AG20443 (cell line): Measurements from ENCODE around the gene COLEC12.
A peak's percentile ranks its signal among the peaks of the same experiment; 100 is the strongest.
"Not testable (repeated sequence)": the region's sequence is repeated elsewhere in the genome, so short reads cannot be mapped to it uniquely, and the experiment has no call there.

Experiments used
- DNase-seq: peaks from one replicate; pipeline ENCODE4 v3.0.0; 2012; ENCODE audit warnings: low spot score, mixed read lengths

Gene COLEC12

DNA sequence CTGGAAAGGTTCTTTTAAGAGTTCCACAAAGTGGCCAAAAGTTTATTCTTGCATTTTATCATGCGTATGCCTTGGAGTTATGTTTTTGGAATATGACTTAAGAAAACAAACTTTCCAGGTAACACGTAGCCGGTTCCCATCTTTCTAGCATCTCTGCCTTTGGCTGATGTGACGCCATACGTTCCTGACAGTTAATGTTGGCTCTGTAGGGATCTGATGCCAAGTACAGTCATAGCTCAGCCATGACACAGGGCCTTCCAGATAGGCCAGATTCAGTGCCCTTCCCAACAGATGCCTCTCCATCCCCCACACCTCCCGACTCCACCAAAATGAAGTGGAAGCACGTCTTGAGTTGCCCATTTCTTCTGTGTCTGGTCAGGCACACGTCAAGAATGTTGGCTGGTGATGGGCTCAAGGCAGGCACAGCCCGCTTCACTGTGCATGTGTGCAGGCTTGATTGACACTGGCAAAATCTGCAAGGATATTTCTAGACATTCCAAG lies 181.7 kb downstream of the COLEC12 start:
- no peak for DNase-seq

GRCh38 chr18:317618-318017 lies 182.9 kb downstream of the COLEC12 start:
- no peak for DNase-seq

GRCh38 chr18:316393-316792 lies 184.1 kb downstream of the COLEC12 start:
- DNase-seq: no peak

DNA sequence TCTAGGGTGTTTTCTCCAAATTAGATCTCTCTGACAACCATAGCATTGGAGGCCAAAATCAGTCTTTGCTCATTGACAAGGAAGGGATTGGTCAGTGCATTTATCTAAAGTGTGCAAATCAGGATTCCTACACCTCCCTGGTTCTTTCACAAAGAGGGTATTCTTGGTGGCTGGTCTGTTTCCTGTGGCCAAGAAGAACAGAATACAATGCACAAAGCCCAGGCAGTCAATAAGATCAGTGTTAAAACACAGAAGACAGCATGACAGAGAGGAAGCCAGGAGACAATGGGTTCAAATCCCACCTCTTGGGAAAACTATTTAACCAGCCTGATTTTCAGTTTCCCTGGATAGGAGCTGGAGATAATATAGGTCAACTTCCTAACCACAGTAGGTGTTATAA lies 186.6 kb downstream of the COLEC12 start:
- DNase-seq: no peak

GRCh38 chr18:312415-312814 lies 188.1 kb downstream of the COLEC12 start:
- no peak for DNase-seq

DNA sequence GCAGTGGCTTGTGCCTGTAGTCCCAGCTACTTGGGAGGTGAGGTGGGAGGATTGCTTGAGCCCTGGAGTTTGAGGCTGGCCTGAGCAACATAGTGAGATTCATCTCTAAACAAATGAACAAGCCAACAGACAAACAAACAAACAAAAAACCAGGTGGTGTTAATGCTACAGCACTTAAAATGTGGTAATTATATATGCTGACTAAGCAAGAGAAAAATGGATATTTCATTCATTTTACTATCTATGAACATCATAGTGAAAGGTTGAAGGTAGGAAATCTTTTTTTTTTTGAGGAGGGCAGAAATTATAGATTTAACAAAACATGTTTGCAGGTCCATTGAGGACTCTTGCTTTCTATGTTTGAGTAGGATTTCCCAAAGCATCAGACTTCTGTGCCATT lies 190.5 kb downstream of the COLEC12 start:
- no peak for DNase-seq

DNA sequence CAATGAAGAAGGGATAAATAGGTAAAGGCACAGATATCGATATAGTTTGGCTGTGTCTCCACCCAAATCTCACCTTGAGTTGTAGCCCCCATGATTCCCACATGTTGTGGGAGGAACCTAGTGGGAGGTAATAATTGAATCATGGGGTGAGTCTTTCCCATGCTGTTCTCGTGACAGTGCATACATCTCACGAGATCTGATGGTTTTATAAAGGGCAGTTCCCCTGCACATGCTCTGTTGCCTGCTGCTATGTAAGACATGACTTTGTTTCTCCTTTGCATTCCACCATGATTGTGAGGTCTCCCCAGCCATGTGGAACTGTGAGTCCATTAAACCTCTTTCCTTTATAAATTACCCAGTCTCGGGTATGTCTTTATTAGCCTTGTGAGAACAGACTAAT lies 192.4 kb downstream of the COLEC12 start:
- DNase-seq: not testable (repeated sequence)

DNA sequence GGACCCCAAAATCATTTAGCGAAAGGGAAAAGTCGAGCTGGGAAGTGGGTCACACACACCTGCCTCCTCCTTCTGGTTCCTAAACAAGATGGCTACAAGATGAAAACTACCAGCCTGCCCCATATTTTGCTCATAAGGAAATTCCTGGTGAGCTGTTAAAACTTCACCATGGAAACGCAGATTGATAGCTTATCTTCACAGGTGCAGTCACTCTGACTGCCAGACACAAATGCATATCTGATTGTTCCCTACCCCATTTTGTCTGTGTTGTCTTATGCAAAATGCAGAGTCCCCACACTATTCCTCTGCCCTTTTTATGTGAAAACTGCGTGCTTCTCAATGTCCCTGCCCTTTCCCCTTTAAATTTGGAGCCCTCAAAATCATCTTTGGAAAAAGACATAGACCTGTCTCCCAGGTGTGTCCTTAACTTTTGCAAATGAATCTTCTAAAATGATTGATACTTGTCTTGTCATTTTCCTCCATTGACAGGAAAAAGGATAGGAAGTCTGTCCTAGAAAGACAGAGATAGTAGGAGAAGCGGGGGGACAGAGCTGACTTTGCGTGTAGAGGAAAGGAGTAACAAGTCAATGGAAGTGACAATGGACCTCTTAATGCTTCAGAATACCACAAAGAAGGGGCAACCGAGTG lies 193.8 kb downstream of the COLEC12 start:
- no peak for DNase-seq

GRCh38 chr18:305003-305501 lies 195.4 kb downstream of the COLEC12 start:
- DNase-seq: peak; percentile 62

GRCh38 chr18:303607-304006 lies 196.9 kb downstream of the COLEC12 start:
- no peak for DNase-seq

- DNase-seq: no peak
Observed at GRCh38 chr18:303011-303410, 197.5 kb downstream of the COLEC12 start.

- no peak for DNase-seq
Observed at GRCh38 chr18:302097-302496, 198.4 kb downstream of the COLEC12 start.

GRCh38 chr18:297936-298335 lies 202.6 kb downstream of the COLEC12 start:
- DNase-seq: peak; percentile 12

DNA sequence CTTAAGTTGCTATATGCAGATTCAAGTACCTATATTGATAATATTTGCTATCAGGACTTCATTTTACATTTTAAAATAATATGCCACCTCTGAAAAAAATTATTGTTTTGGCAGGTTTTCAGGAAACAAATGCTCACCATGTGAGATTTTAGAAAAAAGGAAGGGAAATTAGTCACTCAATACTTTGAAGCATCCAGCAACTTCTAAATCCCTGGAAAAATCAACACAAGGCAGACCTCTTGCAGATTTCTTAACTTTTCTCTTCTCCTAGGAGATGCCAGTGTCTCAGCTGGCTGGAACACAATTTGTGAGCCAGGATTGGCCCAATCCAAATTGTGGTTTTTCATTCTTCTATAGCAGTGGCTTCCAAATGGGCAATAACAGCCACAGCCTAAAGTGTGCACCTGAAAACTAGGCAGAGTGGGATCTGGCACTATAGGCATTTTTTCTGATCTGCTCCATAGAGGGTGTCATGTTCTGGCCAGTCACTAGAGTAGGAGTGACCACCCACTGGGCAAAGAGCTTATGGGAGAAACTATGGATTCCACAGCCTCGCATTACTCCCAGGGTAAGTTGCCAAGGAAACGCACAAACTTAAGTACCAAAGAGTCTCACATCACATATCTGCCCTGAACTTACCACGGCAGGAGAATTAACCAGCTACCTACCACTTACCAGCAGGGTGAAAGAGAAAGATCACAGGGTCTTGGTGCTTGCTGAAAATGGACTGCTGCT lies 204.6 kb downstream of the COLEC12 start:
- peak; percentile 44 for DNase-seq

DNA sequence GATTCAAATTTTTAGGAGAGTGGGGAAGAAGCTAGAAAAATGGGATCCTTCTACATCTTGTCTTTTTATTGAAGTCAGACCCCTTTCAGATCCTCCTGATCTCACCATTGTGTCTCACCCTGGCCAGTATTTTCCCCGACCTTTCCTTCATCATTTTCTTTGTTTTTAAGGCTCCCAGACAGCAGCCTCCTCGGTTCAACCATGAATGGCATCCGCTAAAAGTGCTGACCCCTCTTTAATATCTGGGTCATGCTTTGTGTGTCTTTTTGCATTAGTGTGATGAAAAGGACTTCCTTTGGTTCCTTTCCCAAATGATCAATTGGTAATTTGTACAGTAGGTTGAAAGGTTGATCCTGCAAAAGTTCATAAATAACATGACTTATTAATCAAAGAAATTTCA lies 205.9 kb downstream of the COLEC12 start:
- DNase-seq: no peak

DNA sequence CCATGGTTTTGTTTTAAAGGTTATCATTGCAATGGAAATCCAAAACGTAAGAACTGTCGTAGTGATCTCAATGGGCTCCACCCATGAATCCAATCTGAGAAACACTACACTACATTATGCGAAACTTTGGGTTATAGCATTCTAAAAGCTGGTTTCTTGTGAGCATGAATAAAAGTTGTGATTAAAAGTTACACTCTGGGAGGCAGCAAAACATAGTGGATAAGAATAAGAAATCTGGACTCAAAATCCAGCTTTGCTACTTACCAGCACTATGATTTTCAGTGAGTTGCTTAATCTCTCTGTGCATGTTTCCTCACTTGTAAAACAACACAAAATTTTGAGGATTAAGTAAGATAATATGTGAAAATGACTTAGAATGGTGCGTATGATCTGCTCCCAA lies 207.0 kb downstream of the COLEC12 start:
- DNase-seq: peak; percentile 45

DNA sequence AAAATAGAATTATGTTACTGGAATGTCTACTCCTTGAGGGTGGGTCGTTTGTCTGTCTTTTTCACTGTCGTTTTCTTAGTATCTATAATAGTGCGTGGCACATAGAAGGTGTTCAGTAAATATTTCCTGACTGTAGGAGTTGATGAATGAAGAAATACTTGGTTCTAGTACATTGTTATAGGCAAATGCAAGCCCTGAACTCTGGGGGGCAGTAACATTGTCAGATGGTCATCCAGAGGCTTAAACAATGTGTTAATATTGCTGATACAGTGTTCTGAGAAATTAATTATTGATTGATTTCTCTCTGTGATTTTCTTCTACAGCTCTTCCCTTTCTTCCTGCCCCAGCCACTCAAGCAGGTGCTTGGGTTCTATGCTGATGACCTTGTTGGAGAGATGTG lies 208.2 kb downstream of the COLEC12 start:
- no peak for DNase-seq

DNA sequence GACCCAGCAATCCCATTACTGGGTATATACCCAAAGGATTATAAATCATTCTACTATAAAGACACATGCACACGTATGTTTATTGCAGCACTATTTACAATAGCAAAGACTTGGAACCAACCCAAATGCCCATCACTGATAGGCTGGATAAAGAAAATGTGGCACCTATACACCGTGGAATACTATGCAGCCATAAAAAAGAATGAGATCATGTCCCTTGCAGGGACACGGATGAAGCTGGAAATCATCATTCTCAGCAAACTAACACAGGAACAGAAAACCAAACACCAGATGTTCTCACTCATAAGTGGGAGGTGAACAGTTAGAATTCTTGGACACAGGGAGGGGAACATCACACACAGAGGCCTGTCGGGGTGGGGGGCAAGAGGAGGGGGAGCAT lies 210.5 kb downstream of the COLEC12 start:
- not testable (repeated sequence) for DNase-seq

GRCh38 chr18:289026-289425 lies 211.5 kb downstream of the COLEC12 start:
- no peak for DNase-seq

DNA sequence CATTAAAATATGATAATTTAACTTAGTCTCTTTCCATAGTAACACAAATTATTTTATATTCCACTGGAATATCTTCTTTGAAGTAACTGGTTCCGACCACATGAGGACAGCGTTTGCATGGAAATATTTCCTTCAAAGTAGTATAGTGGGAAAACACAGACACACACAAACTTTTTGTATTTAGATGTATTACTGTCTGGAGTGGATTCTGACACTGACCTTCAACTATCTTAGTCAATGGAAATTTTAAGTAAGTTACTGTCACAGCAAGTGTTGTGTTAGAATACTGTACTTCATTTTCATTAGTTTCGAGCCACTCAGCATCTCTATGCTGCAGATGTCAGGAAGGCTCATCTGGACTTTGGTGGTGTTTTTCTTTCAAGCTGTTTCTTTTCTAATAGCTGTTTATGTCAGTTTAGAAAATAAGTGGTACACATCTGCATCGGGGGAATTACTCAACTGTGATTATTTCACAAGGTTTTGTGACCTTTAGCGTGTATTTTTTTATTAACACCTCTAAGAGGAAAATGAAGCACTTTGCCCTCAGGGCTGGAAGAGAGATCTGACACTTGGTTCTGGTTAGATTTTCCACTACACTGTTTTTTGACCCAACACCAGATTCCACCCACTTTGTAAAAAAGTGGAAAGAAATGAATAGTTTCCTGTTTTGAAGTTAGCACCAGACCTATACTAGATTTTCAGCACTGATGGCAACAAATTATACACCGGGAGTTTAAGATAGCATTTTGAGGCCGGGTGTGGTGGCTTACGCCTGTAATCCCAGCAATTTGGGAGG lies 213.8 kb downstream of the COLEC12 start:
- DNase-seq: peak; percentile 28

- no peak for DNase-seq
Observed at GRCh38 chr18:285817-286216, 214.7 kb downstream of the COLEC12 start.

- DNase-seq: no peak
Observed at GRCh38 chr18:275486-275885, 225.0 kb downstream of the COLEC12 start.

- no peak for DNase-seq
Observed at GRCh38 chr18:274313-274712, 226.2 kb downstream of the COLEC12 start.
